Pulmonary artery endothelial cell (primary cell): ENCODE measurements around the gene ARMC8. TPM values are rescaled to one million over a fixed set of nuclear protein-coding genes. Genes with fewer than 3 reads are reported as not detected.

Experiments used
- total RNA-seq: library from RNA; depleted of rRNA; stranded (reverse); fragments of >200 nt; gene quantifications from 2 replicates; pipeline ENCODE4 v1.2.3, GENCODE V29; 2014

The ARMC8 gene
- total RNA-seq, 1 donor from 2014 or later: 50.5 TPM

Other genes with a start within 250 kb of the ARMC8 start
- gene CLDN18, start 177.1 kb upstream of the ARMC8 start, total RNA-seq: not detected in 2 replicates
- 9.6 and 12.7 TPM in 2 replicates for gene DZIP1L, start 71.7 kb upstream of the ARMC8 start, total RNA-seq
- not detected in 2 replicates for gene A4GNT, start 54.9 kb upstream of the ARMC8 start, total RNA-seq
- gene DBR1, start 12.4 kb upstream of the ARMC8 start, total RNA-seq: 17.9 and 19.5 TPM in 2 replicates
- not detected in 2 replicates for gene NME9, start 142.6 kb downstream of the ARMC8 start, total RNA-seq
- gene MRAS, start 161.3 kb downstream of the ARMC8 start, total RNA-seq: 7.7 and 13.3 TPM in 2 replicates
- 0.07 TPM in 1 of 2 replicates, not detected in the other for gene ESYT3, start 247.3 kb downstream of the ARMC8 start, total RNA-seq